Uterus (tissue), 2 donors: ENCODE results near the gene CDH13.

ENCODE experiments used
- CTCF ChIP-seq, 4 experiments: fragments of 200-600 bp in 2 of 4; fragments of 450-650 bp in 2 of 4; sonication (generic) in 2 of 4; IDR thresholded peaks; one replicate each; pipeline ENCODE4 v1.5.1; 2016 to 2019; ENCODE audit warnings: antibody characterized with exemption in 4 of 4, mild to moderate bottlenecking in 2 of 4, moderate library complexity in 1 of 4
- POLR2A ChIP-seq, 2 donors: fragments of 450-650 bp; IDR thresholded peaks; one replicate each; pipeline ENCODE4 v1.6.1; 2016; ENCODE audit warnings: antibody characterized with exemption in 2 of 2, mild to moderate bottlenecking in 1 of 2, moderate library complexity in 1 of 2

- TF ChIP-seq CTCF (IDR thresholded peaks at IDR 0.05) = no peak
- TF ChIP-seq POLR2A (IDR thresholded peaks at IDR 0.05) = no peak
Measured at GRCh38 chr16:83771306-83771942, 1144.7 kb downstream of the CDH13 start.
